ENCODE data around the gene CDCP1.

Gene CDCP1

DNA sequence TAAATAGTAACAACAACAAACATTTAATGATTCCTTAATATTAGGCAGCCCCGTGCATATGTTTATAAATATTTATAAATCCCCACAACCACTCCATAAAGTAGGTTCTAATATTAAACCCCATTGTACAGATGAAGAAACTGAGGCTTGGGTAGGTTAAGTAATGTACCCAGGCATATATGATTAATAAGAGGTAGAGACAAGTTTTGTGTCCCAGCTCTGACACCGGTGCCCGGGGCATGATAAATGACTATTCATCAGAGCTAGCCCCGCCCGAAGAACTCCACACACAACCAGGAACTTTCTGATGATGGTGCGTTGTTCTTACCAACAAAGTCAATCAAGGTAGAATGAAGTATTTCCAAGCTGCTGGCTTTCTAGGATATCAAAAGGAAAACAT, 19.4 kb downstream of the CDCP1 start:
- FAIRE-seq = no peak
- no peak for TF ChIP-seq CTCF (IDR thresholded peaks at IDR 0.05; ENCODE audit: insufficient read depth, missing control alignments)
- no peak for DNase-seq (ENCODE audit: insufficient read length, low spot score)

GRCh38 chr3:45125550-45126026, 20.6 kb downstream of the CDCP1 start:
- FAIRE-seq (no peak), DNase-seq (ENCODE audit: insufficient read length, low spot score) (no peak)
- TF ChIP-seq CTCF (IDR thresholded peaks at IDR 0.05; ENCODE audit: insufficient read depth, missing control alignments) = no peak

- DNase-seq (ENCODE audit: insufficient read length, low spot score) (no peak), FAIRE-seq (no peak)
Observed at GRCh38 chr3:45124956-45125355, 21.2 kb downstream of the CDCP1 start.

GRCh38 chr3:45124352-45124751, 21.8 kb downstream of the CDCP1 start:
- DNase-seq (ENCODE audit: insufficient read length, low spot score) (no peak), FAIRE-seq (no peak)
- no peak for TF ChIP-seq CTCF (IDR thresholded peaks at IDR 0.05; ENCODE audit: insufficient read depth, missing control alignments)

More at GRCh38 chr3:45124956-45125355, 21.2 kb downstream of the CDCP1 start:
- TF ChIP-seq CTCF (IDR thresholded peaks at IDR 0.05; ENCODE audit: insufficient read depth, missing control alignments) = no peak

DNA sequence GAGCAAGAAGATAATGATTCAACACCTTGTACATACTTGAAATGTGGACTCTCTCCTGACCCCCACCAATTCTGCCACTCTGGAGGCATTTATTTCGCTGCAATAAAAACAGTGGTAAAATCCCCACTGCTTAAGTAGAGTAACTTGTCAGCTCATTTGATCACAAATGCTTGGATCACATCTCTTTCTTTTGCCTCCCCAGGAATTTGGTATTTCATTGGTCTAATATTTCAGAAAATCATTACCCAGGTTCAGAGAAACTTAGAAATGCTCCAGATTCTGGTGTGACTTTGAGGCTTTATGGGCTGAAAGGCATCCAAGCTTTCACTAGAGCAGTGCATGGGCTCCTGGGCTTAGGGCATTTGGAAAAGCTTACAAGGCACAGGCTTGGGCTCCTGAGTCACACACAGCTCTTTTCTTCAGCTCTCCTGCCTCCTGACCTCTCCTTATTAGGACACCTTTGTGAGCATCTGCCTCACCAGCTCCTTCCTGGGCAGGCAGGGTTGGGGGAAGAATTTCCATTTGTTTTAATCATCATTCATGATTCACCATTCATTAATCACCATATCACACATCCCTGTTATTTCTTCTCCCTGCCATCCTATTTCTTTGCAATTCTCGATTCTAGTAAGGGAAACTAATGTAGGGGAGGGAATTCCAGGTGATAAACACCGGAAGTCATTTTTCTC, 22.5 kb downstream of the CDCP1 start:
- DNase-seq (ENCODE audit: insufficient read length, low spot score) = no peak
- FAIRE-seq = no peak
- TF ChIP-seq CTCF (IDR thresholded peaks at IDR 0.05; ENCODE audit: insufficient read depth, missing control alignments) = no peak

DNA sequence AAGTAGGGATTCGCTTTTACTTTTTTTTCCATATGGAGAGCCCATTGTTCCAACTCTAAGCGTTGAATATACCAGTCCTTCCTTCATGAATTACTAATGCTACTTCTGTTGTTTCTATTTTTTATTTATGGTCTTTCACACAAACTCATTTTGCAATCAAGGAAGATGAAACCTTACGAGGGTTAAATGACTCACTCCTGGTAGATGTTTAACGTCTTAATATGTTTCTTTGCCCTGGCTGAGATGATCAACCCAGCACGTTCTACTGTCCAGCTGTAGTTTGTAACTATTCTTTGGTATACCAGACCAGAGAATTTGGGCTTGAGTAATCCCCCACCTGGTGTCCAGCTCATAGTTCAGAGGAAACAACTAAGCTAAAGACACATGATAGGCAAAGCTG, 23.1 kb downstream of the CDCP1 start:
- TF ChIP-seq CTCF (IDR thresholded peaks at IDR 0.05; ENCODE audit: insufficient read depth, missing control alignments) = no peak
- no peak for DNase-seq (ENCODE audit: insufficient read length, low spot score)
- FAIRE-seq = no peak

- no peak for TF ChIP-seq CTCF (IDR thresholded peaks at IDR 0.05; ENCODE audit: insufficient read depth, missing control alignments)
- DNase-seq (ENCODE audit: insufficient read length, low spot score) (no peak), FAIRE-seq (no peak)
Observed at GRCh38 chr3:45120359-45121158, 25.6 kb downstream of the CDCP1 start.
